Measurements from ENCODE around the gene ITCH. TPM values are rescaled to one million over a fixed set of nuclear protein-coding genes. Genes with fewer than 3 reads are reported as not detected.

ITCH gene
- total and polyA plus RNA-seq, 9 of the 15 experiments (the other 6 are each of a cell fraction or from before 2014, with no cell fraction given): 7.5 to 53.0 (median 22.9) TPM

DNA sequence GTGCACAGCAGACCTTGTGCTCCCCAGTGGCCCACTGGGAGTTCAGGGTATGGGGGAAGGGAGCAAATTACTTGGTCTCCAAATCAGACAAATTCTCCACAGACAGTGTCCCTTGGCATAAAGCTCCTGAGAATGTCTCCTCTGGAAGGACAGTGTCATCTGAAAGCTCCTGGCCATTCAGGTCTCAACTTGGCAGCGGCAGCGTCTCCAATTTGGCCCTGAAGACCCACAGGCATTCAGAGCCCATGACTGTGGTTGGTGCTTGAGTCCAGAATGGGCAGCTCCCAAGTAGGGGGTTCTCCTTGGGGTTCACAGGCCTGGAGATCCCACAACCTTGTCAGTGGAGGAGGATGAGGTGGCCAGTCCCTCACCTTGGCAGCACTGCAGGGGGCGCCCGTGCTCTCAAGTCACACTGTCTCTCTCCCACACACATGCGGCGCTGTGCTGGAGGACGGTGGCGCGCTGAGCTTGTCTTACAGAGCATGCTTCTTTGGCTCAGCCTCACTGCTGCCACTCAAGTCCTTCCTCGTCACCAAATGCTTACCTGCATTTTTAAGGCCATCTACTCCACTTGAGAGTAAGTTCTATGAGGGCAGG is 173.8 kb downstream of the ITCH start (continued):
- TF ChIP-seq, protein P1, sequence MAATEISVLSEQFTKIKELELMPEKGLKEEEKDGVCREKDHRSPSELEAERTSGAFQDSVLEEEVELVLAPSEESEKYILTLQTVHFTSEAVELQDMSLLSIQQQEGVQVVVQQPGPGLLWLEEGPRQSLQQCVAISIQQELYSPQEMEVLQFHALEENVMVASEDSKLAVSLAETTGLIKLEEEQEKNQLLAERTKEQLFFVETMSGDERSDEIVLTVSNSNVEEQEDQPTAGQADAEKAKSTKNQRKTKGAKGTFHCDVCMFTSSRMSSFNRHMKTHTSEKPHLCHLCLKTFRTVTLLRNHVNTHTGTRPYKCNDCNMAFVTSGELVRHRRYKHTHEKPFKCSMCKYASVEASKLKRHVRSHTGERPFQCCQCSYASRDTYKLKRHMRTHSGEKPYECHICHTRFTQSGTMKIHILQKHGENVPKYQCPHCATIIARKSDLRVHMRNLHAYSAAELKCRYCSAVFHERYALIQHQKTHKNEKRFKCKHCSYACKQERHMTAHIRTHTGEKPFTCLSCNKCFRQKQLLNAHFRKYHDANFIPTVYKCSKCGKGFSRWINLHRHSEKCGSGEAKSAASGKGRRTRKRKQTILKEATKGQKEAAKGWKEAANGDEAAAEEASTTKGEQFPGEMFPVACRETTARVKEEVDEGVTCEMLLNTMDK (IDR thresholded peaks at IDR 0.05; ENCODE audit: borderline replicate concordance, insufficient read depth, low read depth, low read length, poor library complexity, severe bottlenecking): peak; percentile 78
- TF ChIP-seq MAZ (CRISPR knock-in tag; conservative IDR thresholded peaks at IDR 0.05 in 1 of 2, IDR thresholded peaks at IDR 0.05 in 1 of 2): no peak
- no peak for TF ChIP-seq RHOXF2B (CRISPR knock-in tag; conservative IDR thresholded peaks at IDR 0.05)
- no peak for TF ChIP-seq ZC3H11A (IDR thresholded peaks at IDR 0.05; ENCODE audit: low read depth, low read length)
- no peak for TF ChIP-seq CBX8 (IDR thresholded peaks at IDR 0.05; ENCODE audit: borderline replicate concordance, extremely low read depth, low read depth, low read length, poor library complexity, severe bottlenecking)
- no peak for TF ChIP-seq ERF (CRISPR knock-in tag; IDR thresholded peaks at IDR 0.05)
- TF ChIP-seq POLR2AphosphoS2 (IDR thresholded peaks at IDR 0.05; ENCODE audit: low read length): no peak
- TF ChIP-seq, protein P2, sequence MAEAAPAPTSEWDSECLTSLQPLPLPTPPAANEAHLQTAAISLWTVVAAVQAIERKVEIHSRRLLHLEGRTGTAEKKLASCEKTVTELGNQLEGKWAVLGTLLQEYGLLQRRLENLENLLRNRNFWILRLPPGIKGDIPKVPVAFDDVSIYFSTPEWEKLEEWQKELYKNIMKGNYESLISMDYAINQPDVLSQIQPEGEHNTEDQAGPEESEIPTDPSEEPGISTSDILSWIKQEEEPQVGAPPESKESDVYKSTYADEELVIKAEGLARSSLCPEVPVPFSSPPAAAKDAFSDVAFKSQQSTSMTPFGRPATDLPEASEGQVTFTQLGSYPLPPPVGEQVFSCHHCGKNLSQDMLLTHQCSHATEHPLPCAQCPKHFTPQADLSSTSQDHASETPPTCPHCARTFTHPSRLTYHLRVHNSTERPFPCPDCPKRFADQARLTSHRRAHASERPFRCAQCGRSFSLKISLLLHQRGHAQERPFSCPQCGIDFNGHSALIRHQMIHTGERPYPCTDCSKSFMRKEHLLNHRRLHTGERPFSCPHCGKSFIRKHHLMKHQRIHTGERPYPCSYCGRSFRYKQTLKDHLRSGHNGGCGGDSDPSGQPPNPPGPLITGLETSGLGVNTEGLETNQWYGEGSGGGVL (CRISPR knock-in tag; IDR thresholded peaks at IDR 0.05): no peak
- TF ChIP-seq, protein P3, sequence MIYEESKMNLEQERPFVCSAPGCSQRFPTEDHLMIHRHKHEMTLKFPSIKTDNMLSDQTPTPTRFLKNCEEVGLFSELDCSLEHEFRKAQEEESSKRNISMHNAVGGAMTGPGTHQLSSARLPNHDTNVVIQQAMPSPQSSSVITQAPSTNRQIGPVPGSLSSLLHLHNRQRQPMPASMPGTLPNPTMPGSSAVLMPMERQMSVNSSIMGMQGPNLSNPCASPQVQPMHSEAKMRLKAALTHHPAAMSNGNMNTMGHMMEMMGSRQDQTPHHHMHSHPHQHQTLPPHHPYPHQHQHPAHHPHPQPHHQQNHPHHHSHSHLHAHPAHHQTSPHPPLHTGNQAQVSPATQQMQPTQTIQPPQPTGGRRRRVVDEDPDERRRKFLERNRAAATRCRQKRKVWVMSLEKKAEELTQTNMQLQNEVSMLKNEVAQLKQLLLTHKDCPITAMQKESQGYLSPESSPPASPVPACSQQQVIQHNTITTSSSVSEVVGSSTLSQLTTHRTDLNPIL (CRISPR knock-in tag; IDR thresholded peaks at IDR 0.05): no peak
- no peak for TF ChIP-seq GABPB2 (CRISPR knock-in tag; conservative IDR thresholded peaks at IDR 0.05)
- TF ChIP-seq SRSF9 (IDR thresholded peaks at IDR 0.05; ENCODE audit: borderline replicate concordance, low read depth, low read length): no peak
- TF ChIP-seq SRSF3 (IDR thresholded peaks at IDR 0.05; ENCODE audit: insufficient read depth, low read length): no peak
- TF ChIP-seq, protein P4, sequence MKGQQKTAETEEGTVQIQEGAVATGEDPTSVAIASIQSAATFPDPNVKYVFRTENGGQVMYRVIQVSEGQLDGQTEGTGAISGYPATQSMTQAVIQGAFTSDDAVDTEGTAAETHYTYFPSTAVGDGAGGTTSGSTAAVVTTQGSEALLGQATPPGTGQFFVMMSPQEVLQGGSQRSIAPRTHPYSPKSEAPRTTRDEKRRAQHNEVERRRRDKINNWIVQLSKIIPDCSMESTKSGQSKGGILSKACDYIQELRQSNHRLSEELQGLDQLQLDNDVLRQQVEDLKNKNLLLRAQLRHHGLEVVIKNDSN (CRISPR knock-in tag; IDR thresholded peaks at IDR 0.05): no peak
- TF ChIP-seq MEF2A (IDR thresholded peaks at IDR 0.05; ENCODE audit: control insufficient read depth, low read depth, low read length): no peak
- TF ChIP-seq ZNF274 (IDR thresholded peaks at IDR 0.05; ENCODE audit: borderline replicate concordance, low read depth, low read length): no peak
- TF ChIP-seq, protein P5, sequence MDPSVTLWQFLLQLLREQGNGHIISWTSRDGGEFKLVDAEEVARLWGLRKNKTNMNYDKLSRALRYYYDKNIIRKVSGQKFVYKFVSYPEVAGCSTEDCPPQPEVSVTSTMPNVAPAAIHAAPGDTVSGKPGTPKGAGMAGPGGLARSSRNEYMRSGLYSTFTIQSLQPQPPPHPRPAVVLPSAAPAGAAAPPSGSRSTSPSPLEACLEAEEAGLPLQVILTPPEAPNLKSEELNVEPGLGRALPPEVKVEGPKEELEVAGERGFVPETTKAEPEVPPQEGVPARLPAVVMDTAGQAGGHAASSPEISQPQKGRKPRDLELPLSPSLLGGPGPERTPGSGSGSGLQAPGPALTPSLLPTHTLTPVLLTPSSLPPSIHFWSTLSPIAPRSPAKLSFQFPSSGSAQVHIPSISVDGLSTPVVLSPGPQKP (CRISPR knock-in tag; IDR thresholded peaks at IDR 0.05): no peak
- no peak for TF ChIP-seq KAT7 (CRISPR knock-in tag; IDR thresholded peaks at IDR 0.05; ENCODE audit: borderline replicate concordance)
- no peak for TF ChIP-seq NCOR1 (IDR thresholded peaks at IDR 0.05)
- TF ChIP-seq RFX1 (IDR thresholded peaks at IDR 0.05): no peak
